GM18861 (cell line): Measurements from ENCODE around the gene COL4A2.

Source experiments
- ATAC-seq: cut with Tn5 transposase; IDR thresholded peaks from one replicate; pipeline ENCODE4 v1.9.1; 2021; ENCODE audit not compliant: unreplicated experiment

COL4A2 gene

DNA sequence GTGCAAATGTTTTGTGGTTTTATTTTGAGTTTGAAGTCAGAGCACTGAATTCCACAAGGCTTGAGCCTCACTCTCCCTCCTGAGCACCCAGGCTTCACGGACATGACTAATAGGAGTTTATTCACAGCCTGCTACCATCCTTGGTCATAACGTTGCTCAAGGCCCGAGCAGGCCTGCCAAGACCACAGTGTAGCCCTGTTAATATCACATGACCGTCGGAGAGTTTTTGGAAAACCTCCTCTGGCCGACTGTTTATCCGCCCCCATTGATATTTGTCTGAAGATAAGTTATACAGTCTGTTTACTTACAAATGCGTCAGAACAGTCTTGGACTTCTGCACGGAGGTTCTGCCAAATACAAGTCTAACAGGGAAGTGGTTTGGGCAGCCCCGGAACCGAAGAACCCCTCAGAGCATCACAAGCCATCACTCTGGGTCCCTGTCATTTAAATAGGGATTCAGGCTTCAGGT lies 89.9 kb downstream of the COL4A2 start:
- no peak for ATAC-seq

DNA sequence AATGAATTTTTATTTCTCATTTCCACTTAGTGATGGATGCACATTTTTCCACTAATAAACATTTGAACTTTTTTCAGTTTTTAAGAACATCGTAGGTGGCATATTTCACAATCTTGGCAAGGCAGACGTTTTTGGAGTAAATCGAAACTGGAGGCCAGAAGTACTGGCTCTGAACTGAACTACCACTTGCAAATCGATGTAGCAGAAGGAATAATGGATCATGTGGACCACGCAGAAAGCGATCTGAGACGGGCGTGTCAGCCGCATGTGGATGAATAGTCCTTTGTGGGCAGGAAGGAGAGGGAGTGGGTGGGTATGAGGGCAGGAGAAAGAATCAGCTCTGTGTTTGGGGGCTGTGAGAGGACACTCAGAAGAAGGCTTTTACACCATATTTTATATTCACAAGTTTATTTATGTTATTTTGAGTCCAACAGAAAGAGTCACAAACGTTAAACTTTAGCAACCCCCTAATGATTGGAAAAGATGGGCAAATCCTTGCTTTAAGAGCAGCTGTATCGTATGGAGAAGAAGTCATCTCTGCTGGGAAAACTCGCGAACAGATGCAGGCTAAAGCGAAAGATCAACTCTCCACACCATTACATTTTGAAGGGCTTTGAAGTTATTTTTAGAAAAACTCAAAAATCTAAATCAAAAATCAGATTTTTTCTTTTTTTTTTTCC lies 90.5 kb downstream of the COL4A2 start:
- ATAC-seq = no peak

DNA sequence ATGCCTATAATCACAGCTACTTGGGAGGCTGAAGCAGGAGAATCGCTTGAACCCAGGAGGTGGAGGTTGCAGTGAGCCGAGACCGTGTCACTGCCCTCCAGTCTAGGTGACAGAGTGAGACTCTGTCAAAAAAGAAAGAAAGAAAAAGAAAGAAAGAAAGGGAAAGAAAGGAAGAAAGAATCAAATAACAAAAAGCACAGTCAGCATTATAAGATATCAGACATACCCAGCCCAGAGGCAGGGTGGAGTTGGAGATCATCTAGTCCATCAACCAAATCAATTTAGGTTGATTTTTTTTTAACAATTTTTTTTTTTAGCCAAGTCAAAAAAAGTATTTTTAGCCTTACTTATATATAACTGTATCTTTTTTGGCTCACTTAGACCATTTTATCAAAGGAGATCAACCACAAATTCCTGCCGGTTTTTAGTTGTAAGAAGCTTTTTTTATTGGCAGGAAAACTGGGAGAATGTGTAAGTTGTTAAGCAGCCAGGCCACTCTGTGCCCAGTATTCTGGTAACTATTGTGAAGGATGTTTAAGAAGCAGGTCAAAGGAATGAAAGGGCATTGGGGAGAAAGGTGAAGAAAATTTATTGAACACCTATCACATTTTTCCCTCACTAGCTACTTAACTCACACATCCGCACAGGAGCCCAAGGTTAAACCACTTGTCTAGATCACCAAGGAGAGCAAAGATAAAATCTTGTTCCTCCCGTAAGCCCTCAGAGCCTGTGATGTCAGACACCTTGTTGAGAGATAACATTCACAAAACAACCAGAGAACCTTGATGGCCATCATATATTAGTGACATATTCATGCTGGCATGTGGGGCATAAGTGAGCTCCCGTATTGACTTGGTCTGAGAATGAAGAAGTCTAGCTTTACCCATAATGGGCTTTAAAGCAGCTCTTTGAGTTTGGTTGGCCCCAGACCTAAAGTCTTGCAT lies 91.8 kb downstream of the COL4A2 start:
- no peak for ATAC-seq

DNA sequence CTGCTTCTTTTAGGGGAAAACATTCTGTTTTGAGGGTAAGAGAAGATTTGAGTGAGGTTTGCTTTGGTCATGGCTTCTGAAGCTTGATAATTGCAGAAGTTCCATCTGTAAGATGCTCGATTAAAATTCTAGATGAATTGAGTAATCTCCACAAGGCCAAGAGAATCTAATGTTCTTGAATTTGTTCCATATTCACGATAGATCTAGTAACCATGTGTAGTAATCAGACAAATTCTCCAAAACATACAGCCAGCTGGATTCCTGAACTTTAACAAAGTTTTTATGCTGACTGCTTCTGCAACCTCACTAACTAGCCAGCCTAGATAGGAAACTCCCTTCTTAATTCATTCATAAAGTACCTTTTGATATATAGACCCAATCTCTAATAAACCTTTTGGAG lies 92.7 kb downstream of the COL4A2 start:
- ATAC-seq = no peak

DNA sequence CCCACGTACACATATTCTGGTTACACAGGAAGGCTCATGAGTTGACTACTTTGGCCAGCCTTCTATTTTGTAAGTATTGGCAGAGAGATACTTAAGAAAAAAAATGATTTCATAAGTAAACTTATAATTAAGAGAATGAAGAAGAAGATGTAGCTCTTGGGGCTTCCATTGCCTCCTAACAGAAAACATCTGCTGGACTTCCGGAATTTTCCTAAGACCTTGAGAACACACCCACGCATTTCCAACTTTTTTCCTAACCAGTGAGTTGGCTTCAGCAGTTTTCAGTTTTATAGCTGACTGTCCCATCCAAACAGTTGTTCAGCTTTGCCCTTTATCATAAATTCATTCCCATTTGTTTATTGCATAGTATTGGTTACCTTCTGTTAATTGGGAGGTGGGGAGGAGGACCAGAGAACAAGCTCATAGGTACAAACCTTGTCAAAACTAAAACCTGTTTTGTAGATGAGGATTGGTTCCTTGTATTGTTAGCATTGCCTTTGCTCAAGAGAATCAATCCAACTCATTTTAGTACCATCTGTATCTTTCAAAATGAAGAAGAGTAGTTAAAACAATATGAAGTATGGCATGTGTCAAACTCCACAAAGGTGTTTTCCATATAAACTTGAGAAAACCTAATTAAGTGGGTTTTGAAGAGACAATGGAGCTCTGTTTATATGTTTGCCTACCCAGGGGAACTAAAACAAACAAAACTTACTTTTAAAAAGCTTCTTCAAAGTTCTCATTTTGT lies 93.9 kb downstream of the COL4A2 start:
- ATAC-seq = no peak

DNA sequence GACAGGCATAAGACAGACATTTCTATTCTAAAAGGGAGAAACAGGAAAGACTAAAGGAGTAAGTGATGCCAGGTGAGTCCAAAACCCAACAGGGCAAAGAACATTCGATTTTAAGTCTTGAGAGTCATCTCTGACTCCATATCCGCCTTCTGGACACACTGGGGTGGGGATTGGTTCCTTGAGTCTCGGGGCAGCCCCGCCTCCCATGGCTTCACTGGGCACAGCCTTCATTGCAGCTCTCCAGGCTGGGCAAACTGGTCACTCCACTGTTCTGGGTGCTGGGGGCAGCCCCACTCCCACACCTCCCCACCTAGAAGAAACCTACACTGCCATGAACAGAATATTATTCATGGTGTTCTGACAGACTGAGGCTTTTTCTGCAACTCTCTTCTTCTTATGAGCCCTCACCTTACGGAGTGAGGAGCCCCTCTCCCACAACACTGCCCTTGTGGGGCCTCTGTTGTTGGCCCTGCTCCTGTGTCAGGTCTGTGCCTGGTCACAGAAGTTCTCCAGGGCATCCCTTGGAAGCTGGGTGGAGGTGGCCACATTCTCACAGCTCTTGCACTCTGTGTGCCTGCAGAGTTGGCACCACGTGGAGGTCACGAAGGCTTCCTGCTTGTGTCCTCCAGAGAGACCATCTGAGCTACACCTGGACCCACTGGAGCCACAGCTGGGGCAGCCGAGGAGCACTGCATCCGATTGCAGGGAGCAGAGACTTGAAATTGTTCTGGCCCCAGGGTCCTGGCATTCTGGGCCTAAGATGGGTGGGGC lies 95.4 kb downstream of the COL4A2 start:
- ATAC-seq = no peak

DNA sequence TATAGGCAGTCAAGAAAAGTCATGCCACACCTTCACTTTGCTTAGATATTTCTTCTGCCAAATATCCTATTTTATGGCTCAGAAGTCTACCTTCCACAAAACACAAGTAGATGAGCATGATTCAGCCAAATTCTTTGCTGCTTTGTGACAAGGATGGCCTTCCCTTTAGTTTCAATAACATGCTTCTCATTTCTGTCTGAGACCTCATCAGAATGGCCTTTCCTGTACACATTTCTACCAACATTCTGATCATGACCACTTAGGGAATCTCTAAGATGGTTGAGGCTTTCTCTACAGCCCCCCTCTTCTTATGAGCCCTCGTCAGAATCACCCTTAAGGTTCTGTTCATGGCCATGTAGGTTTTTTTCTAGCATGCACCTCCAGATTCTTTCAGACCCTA lies 96.2 kb downstream of the COL4A2 start:
- no peak for ATAC-seq

DNA sequence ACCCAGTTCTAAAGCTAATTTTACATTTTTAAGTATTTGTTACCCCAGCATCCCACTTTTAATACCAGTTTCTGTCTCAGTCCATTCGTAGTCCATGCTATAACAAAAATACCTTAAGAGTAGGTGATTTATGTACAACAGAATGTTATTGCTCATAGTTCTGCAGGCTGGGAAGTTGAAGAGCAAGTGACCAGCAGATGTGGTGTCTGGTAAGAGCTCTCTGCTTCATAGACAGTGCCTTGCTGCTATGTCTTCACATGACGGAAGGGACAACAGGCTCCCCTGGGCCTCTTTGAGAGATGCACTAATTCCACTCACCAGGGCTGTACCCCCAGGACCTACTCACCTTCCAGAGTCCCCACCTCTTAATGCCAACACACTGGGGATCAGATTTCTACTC lies 96.6 kb downstream of the COL4A2 start:
- no peak for ATAC-seq

DNA sequence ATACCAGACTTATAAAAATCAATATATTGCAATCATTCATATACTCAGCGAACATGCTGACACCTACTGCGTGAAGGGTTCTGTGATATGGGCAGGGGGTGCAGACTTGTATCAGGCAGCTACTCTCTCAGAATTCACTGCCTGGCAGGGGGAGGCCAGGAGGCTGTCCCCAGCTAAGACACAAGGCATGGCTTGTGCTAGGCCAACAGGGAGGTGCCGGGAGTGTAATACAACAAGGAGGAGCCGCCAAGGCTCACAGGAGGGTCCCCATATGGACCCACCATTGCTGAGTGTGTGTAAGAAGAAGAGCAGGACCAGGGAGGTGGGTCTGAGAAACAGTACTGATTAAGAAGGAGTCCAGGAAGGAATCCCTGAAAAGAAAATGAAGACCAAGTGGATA lies 97.2 kb downstream of the COL4A2 start:
- no peak for ATAC-seq

DNA sequence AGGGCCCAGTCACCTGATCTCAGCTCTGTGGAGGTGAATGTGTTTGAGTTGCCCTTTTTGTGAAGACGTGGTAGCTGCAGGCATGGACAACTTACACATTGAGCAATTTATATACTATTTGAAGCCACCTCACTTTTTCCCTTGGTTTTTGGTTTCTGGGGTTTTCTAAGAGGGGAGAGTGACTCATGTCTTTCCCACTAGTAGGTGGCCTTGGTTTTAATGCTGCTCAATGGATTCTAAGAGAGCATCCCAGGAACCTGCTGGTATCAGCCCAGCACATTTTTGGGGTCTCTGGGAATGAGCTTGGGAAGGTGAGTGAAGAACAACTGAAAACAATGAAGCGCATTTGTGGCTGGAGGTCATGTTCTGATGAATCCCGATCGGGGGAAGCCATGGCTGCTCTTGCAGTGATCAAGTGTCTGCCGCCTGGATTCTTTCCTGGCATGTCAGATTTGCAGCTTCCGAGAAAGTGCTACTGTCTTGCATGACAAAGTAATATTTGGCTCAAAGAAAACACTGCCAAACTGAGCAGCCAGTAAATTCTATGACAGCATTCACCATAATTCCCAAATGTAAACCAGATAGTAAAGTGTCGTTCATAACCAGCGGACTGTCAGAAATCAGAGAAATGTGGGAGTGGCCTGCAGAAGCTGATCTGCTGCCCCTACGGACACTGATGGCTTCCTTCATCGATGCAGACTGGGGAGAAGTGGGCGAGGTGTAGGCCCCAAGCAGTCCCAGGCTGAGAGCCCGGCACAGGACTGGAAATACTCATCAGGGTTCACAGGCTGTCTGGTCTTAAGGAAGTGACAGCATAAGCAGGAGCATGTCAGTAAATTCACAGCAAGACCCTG lies 98.7 kb downstream of the COL4A2 start:
- no peak for ATAC-seq

DNA sequence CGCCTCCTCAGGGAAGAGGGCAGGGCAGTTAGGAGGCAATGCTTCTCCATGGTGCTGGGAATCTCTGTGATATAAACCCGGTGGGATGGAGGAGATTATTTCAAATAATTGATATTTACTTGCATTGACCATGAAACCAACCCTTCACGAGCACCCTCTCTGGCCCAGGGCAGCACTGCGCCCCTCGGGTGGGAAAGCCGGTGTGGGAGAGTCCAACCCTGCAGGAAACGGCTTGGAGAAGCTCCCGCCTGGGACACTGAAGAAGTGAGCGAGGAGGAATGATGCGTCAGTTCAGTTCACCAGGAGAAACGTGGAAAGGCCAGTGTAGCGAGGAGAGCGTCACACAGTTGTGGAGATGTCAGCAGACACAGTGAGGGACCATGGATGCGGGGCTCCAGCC lies 99.9 kb downstream of the COL4A2 start:
- ATAC-seq = no peak

DNA sequence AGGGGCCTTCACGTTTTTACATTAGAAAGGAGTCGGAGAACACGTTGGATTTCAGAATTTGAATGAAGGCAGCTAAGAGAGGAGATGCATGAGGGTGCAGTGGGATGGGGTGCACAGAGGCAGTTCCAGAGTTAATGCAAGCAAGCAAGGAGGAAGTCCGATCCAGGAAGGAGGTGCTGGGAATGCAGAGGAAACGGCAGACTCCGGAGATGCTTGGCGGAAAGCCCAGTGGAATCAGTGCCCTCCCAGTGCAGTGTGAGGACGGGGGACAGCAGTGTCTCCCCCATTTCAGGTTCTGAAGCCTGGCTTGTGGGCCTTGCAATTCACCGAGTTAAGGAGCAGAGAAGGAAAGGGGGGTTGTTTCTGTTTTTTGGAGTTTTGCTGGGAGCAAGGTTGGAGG lies 100.4 kb downstream of the COL4A2 start:
- no peak for ATAC-seq

DNA sequence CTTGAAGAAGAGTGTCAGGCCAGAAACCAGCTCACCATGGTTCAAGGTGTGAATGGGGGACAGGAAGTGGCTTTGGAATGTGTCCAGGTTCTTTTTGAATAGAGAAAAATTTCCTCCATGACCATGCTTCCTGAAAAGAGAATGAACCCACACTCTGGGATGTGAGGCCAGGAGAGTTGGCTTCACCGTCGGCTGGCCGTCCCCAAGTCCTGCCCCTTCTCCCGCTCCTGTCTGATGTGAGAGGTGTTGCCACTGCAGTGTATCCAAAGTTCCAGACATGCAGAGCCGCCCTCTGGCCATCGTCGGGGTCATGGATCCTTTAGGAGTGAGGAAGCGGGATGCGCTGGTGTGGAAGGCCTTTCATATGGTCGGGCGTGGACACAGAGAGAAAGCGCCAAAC lies 101.2 kb downstream of the COL4A2 start:
- ATAC-seq = no peak

DNA sequence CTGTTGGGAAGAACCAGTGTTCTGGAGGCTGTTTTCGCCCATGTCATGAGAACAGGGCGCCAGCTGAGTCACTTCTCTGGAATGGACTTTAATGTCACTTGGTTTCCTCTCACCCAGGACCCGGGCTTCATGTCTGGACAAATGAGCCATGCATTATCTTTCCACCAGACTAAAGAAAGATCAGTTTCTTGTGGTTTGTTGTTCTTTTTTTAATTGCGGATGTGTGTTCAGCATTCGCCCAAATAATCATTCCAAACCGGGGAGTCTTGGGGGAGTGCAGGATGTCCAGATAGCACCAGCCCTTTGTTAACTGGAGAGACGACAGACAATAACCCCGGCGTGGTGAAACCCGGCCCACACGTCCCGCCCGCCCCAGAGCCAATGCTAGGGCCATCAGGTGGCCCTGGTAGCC lies 102.5 kb downstream of the COL4A2 start:
- ATAC-seq = no peak

DNA sequence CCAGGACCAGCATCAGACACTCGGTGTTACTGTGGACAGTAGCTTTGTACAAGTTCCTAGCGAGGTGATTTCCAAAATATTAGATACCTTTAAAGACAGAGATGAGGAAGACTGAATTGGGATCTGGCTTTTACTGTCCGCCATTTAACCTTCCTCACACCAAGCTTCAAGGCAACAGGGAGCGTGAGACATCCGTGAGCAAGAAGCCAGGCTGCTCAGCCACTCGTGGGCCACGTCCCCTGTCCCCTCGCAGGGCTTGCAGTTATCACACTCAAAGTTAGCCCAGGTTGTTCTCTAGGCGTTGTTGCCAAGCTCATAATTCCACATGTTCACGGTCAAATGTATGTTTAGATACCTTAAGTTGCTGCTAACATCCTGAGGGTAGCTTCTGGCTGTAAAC lies 102.9 kb downstream of the COL4A2 start:
- ATAC-seq = no peak

DNA sequence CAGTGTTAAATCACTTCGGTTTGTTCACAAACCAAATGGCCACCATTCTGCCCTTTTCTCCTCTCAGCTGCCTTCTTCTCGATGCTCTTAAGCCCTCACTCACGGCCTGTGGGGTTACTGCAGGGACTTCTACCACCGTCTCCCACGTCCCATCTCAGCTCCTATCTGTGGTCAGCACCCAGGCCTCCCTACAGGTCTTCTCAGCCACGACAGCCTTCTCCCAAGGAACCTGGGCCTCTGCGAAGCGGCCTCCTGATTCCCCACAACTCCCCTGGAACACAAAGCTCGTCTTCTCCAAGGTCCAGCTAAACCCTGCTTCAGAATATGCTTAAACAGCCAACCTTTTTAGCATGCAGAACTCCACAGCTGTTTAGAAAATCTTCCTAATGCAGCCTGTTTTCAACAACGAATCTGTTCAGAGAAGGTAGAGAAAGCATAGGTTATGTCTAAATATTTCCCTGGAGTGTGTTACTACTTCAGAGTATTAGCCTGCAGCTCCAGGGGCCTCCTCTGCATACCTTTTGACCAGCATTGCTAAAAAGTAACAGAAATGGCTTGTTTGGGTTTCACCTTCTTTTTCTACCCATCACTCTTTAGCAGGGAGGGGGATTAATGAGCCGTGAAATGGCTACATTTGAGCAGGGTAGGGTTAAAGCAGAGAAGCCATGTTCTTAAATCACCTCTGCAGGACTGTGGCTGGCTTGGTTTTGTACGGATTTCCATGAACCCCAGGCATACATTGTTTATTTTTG lies 104.0 kb downstream of the COL4A2 start:
- peak; percentile 26 for ATAC-seq

DNA sequence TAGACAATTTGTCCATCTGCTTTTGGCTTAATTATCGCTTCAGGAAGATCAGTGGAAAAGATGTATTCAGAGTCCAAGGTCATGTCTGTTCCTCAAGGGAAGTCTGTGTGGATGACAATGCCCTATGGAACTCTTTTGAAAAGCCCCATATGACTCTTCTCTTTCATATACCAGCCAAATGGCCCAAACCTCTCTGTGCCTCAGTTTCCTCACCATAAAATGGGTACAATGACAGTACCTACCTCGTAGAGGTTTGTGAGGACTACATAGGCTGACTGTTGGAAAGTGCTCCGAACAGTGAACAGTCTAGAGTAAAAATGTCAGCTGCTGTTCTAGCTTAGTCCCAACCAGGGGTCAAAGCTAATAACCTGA lies 104.6 kb downstream of the COL4A2 start:
- no peak for ATAC-seq

DNA sequence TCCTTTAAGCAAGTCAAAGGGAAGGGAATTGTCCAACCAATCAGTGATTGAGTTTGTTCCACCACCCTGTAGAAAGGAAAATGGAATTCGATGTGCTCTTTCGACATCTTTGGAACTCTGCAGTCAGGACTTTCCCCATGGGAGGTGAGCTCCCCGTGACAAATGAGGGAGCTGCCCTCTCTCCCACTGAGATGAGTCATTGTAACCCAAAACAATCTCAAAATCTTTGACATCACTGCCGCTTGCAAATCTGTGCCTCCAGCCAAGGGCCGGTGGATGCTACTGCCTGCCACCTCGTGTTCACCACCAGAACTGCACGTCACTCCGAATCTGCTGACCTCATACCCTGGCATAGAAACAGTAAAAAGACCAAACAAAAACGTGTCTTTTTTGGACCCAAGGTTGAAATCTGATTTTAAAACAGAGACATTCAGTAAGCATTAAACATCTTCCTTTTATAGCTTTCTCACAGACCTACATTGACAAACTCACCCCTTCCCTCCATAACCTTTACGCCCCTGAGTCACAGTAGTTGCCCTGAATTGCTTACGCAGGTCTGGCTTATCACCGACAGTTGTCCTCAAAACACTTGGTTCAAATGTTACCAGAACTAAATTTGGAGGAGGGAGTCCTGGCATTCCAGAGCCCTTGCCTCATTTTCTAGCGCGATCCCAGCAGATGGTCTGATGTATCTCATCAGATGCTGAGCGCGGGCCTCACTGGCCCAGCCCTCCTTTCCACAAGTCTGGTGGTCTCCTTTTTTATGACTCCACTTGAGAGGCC lies 105.2 kb downstream of the COL4A2 start:
- peak; percentile 83 for ATAC-seq
